Measurements from ENCODE around the gene BCKDHB. TPM values are rescaled to one million over a fixed set of nuclear protein-coding genes. Genes with fewer than 3 reads are reported as not detected.

BCKDHB gene
- total RNA-seq, 3 donors from 2014 or later (not counting 1 experiment from before 2014, with no cell fraction given), result 11.1 to 13.7 (median 12.8) TPM

DNA sequence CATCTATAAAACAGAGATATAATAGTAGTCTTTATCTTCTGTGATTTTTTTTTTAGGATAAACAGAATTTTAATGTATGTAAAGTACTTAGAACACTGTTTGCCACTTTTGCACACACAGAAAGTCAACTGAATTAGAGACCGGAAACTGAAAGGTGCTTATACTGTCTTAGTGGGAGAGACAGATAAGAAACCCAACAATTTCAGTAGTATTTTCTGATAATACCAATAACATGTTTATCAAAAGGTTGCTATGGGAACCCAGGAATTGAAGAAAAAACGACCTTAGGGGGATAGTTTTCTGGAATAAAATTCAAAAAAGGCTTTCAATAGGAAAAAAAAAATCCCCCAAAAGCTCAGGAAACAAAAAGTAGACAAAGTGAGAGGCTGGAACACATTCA is 138.6 kb downstream of the BCKDHB start:
- Histone ChIP-seq H3K36me3 (ENCODE audit: control insufficient read depth, insufficient read depth, low read length) (no peaks in the 10 kb centered on the region), H3K27ac (ENCODE audit: low read length) (no peak overlapping the region), H3K9me3 (ENCODE audit: control insufficient read depth, insufficient read depth, low read length) (no peaks in the 10 kb centered on the region), H3K4me1 (ENCODE audit: control insufficient read depth, insufficient read depth, low read length) (no peaks in the 10 kb centered on the region), H3K4me3 (ENCODE audit: low read length) (no peak overlapping the region), H3K27me3 (ENCODE audit: control insufficient read depth, insufficient read depth, low read length) (no peaks in the 10 kb centered on the region)
- no peak overlapping the region for H3K4me3 Mint-ChIP-seq
- TF ChIP-seq, protein P1, sequence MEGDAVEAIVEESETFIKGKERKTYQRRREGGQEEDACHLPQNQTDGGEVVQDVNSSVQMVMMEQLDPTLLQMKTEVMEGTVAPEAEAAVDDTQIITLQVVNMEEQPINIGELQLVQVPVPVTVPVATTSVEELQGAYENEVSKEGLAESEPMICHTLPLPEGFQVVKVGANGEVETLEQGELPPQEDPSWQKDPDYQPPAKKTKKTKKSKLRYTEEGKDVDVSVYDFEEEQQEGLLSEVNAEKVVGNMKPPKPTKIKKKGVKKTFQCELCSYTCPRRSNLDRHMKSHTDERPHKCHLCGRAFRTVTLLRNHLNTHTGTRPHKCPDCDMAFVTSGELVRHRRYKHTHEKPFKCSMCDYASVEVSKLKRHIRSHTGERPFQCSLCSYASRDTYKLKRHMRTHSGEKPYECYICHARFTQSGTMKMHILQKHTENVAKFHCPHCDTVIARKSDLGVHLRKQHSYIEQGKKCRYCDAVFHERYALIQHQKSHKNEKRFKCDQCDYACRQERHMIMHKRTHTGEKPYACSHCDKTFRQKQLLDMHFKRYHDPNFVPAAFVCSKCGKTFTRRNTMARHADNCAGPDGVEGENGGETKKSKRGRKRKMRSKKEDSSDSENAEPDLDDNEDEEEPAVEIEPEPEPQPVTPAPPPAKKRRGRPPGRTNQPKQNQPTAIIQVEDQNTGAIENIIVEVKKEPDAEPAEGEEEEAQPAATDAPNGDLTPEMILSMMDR (IDR thresholded peaks at IDR 0.05), result no peak
- H3K36me3 Mint-ChIP-seq, result no peaks in the 10 kb centered on the region
- H3K4me1 Mint-ChIP-seq, result peaks cover 3 to 11% of the 10 kb centered on the region in 2 donors
- H3K27me3 Mint-ChIP-seq (ENCODE audit: low read depth in 2 of 2), result no peaks in the 10 kb centered on the region
- no peak for DNase-seq
- intact Hi-C loops (cut with micrococcal nuclease), result no loop called here
- no peak for ATAC-seq
- no peak overlapping the region for H3K27ac Mint-ChIP-seq
- no peaks in the 10 kb centered on the region for H3K9me3 Mint-ChIP-seq
- 100% methylated on average over 1 of the region's 2 CpGs for WGBS (ENCODE audit: insufficient coverage)

DNA sequence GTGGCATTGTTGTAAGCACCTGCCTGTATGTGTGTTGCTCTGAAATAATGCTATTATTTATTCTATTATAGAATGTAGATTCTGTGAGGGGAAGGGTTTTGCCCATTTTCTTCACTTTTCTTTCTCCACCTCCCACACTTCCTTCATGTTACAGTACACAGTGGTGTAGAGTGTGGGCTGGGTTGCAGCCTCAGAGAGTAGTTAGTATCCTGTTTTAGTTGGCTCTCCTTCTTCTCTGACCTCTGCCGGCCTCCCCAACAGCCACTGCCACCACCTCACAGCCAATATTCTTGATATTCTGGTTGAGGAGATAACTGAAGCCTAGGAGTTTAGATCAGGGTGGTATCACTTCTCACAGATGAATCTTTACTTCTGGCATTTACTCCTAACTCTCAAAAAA is 143.4 kb downstream of the BCKDHB start:
- DNase-seq, result no peak
- H3K27ac ChIP-seq (ENCODE audit: low read length), result no peak overlapping the region
- H3K4me3 ChIP-seq (ENCODE audit: low read length), result no peak overlapping the region
- H3K4me1 Mint-ChIP-seq, result peaks cover 7 to 17% of the 10 kb centered on the region in 2 donors
- intact Hi-C loops (cut with micrococcal nuclease), result no loop called here
- ATAC-seq, result no peak
- H3K27ac Mint-ChIP-seq, result peak overlapping the region in 1 of 2 donors; percentile 27
- WGBS (ENCODE audit: insufficient coverage), result no CpG with 5 or more reads among the region's 1 CpG
- no peaks in the 10 kb centered on the region for H3K27me3 Mint-ChIP-seq (ENCODE audit: low read depth in 2 of 2)
- H3K9me3 ChIP-seq (ENCODE audit: control insufficient read depth, insufficient read depth, low read length), result no peaks in the 10 kb centered on the region
- no peaks in the 10 kb centered on the region for H3K4me1 ChIP-seq (ENCODE audit: control insufficient read depth, insufficient read depth, low read length)
- no peak overlapping the region for H3K4me3 Mint-ChIP-seq
- TF ChIP-seq, protein P1 (IDR thresholded peaks at IDR 0.05), result no peak
- H3K36me3 Mint-ChIP-seq, result no peaks in the 10 kb centered on the region
- no peaks in the 10 kb centered on the region for H3K36me3 ChIP-seq (ENCODE audit: control insufficient read depth, insufficient read depth, low read length)
- H3K9me3 Mint-ChIP-seq, result no peaks in the 10 kb centered on the region
- H3K27me3 ChIP-seq (ENCODE audit: control insufficient read depth, insufficient read depth, low read length), result no peaks in the 10 kb centered on the region

DNA sequence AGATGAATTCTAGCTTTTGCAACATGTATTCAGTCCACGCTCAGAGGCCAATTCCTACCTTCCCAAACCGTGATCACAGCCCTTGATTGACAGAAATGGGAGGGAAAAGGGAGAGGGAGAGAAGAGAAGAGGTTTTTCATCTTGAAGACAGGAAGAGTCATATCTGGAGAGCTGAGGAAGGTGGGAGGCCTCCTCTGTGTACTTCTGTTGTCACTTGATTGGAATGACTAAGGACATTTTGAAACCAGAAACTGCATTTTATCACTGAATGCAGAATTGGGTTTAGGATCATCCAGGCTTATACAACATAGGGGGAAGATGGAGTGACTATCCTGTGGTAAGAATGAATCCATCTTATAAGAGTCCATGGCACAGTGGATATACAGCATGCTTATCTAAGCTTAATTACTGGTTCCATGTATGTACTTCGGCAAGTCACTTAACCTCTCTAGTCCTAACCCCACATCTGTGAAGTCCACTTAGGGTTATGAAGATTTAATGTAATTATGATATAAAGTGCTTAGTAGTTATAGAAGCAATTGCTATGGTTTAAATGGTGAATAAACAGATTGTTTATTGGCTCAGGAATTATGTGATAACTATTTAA is 144.0 kb downstream of the BCKDHB start:
- DNase-seq, result no peak
- H3K4me1 ChIP-seq (ENCODE audit: control insufficient read depth, insufficient read depth, low read length), result no peaks in the 10 kb centered on the region
- TF ChIP-seq, protein P1 (IDR thresholded peaks at IDR 0.05), result no peak
- no peaks in the 10 kb centered on the region for H3K36me3 ChIP-seq (ENCODE audit: control insufficient read depth, insufficient read depth, low read length)
- H3K27ac Mint-ChIP-seq, result peak overlapping the region in 1 of 2 donors; percentile 27
- intact Hi-C loops (cut with micrococcal nuclease), result no loop called here
- no peaks in the 10 kb centered on the region for H3K27me3 Mint-ChIP-seq (ENCODE audit: low read depth in 2 of 2)
- H3K4me3 Mint-ChIP-seq, result no peak overlapping the region
- WGBS (ENCODE audit: insufficient coverage), result 100% methylated on average over 2 of the region's 3 CpGs
- no peak overlapping the region for H3K4me3 ChIP-seq (ENCODE audit: low read length)
- no peaks in the 10 kb centered on the region for H3K36me3 Mint-ChIP-seq
- no peaks in the 10 kb centered on the region for H3K9me3 ChIP-seq (ENCODE audit: control insufficient read depth, insufficient read depth, low read length)
- H3K27me3 ChIP-seq (ENCODE audit: control insufficient read depth, insufficient read depth, low read length), result no peaks in the 10 kb centered on the region
- H3K9me3 Mint-ChIP-seq, result no peaks in the 10 kb centered on the region
- H3K4me1 Mint-ChIP-seq, result peaks cover 7 to 17% of the 10 kb centered on the region in 2 donors
- ATAC-seq, result no peak
- no peak overlapping the region for H3K27ac ChIP-seq (ENCODE audit: low read length)

DNA sequence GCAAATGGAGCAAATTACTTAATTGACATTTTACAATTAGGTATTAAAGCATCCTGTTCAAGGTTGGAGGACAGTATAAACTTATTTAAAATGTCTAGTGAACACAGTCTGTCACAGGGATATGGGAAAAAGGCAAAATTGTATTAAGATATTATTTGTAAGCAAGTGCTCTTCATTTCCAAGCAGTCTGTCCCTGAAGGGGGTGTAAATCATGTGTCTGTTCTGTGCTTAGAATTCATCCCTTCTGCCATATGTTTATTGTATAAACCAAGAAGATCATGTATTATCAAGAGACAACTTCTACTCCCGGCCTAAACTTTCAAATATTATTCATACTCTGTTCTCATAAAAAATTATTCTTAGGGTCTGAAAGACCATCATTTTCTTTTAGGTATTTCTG is 144.8 kb downstream of the BCKDHB start:
- no CpG with 5 or more reads among the region's 1 CpG for WGBS (ENCODE audit: insufficient coverage)
- H3K4me3 Mint-ChIP-seq, result no peak overlapping the region
- H3K4me1 Mint-ChIP-seq, result peaks cover 7 to 15% of the 10 kb centered on the region in 2 donors
- Histone ChIP-seq H3K9me3 (ENCODE audit: control insufficient read depth, insufficient read depth, low read length) (no peaks in the 10 kb centered on the region), H3K4me1 (ENCODE audit: control insufficient read depth, insufficient read depth, low read length) (no peaks in the 10 kb centered on the region), H3K4me3 (ENCODE audit: low read length) (no peak overlapping the region), H3K27me3 (ENCODE audit: control insufficient read depth, insufficient read depth, low read length) (no peaks in the 10 kb centered on the region), H3K36me3 (ENCODE audit: control insufficient read depth, insufficient read depth, low read length) (no peaks in the 10 kb centered on the region), H3K27ac (ENCODE audit: low read length) (no peak overlapping the region)
- H3K27me3 Mint-ChIP-seq (ENCODE audit: low read depth in 2 of 2), result no peaks in the 10 kb centered on the region
- H3K27ac Mint-ChIP-seq, result no peak overlapping the region
- no peaks in the 10 kb centered on the region for H3K9me3 Mint-ChIP-seq
- no peak for ATAC-seq
- intact Hi-C loops (cut with micrococcal nuclease), result no loop called here
- no peaks in the 10 kb centered on the region for H3K36me3 Mint-ChIP-seq
- no peak for DNase-seq
- TF ChIP-seq, protein P1 (IDR thresholded peaks at IDR 0.05), result no peak
